ES-I3 (cell line): ENCODE data around the gene GRM3.

Source experiments
- H3K36me3 ChIP-seq: 2 replicates; pipeline ENCODE4 v1.6.1; 2013; ENCODE audit warnings: mild to moderate bottlenecking, low read length, control low read depth, moderate library complexity; ENCODE audit not compliant: insufficient read depth
- H3K4me1 ChIP-seq: 2 replicates; pipeline ENCODE4 v1.6.1; 2013; ENCODE audit warnings: mild to moderate bottlenecking, control low read depth, low read length; ENCODE audit not compliant: insufficient read depth
- H3K9ac ChIP-seq: 2 replicates; pipeline ENCODE4 v1.6.1; 2013; ENCODE audit warnings: low read depth, mild to moderate bottlenecking, low read length, moderate library complexity
- H3K9me3 ChIP-seq: 2 replicates; pipeline ENCODE4 v1.6.1; 2013; ENCODE audit warnings: mild to moderate bottlenecking, low read length, moderate library complexity; ENCODE audit not compliant: control insufficient read depth, insufficient read depth

Gene GRM3

DNA sequence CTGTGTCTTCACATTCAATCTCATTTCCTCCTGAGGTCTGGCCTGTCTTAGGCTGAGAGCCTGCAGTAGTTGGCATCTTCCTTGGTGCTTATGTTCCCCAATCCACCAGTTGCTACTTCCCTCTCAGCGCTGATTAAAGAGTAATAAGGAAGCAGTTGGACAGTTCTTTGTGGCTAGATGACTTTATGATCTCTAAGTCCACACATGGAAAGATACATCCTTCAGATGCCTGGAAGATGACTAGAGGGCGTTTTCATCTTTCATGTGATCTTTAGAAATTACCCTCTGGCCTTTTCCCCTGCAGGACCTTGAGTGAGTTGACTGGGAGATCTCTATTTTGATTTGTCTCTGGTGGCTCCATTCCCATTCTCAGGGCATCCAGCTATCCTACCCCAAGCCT, 204.5 kb downstream of the GRM3 start:
- no peaks in the 10 kb centered on the region for H3K36me3 ChIP-seq
- H3K9ac ChIP-seq = no peak overlapping the region
- no peaks in the 10 kb centered on the region for H3K9me3 ChIP-seq
- no peaks in the 10 kb centered on the region; the same call in 1 of the 2 replicates for H3K4me1 ChIP-seq

- Histone ChIP-seq H3K9ac (no peak overlapping the region), H3K4me1 (no peaks in the 10 kb centered on the region; the same call in 1 of the 2 replicates), H3K36me3 (no peaks in the 10 kb centered on the region), H3K9me3 (no peaks in the 10 kb centered on the region)
Measured at GRCh38 chr7:86851566-86851965, 207.9 kb downstream of the GRM3 start.

DNA sequence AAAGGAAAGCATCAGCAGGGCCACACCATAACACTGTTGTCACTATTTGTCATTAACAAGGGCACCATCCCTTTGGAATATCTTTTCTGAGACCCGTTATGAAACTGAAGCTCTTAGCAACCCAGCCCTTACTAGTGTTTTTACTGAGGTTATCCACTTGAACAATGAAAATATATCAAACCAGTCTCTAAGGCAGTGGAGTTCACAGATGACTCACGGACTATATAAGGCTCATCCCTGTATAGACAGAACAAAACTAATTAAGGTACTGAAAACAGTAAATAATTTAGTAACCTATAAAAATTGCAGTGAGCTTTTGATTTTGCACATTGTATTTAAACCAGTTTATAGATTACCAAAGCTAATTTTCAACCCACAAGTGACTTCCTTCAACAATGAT, 219.7 kb downstream of the GRM3 start:
- Histone ChIP-seq H3K9me3 (no peaks in the 10 kb centered on the region), H3K4me1 (peaks cover 10% of the 10 kb centered on the region; the same call in 1 of the 2 replicates), H3K9ac (no peak overlapping the region), H3K36me3 (no peaks in the 10 kb centered on the region)

DNA sequence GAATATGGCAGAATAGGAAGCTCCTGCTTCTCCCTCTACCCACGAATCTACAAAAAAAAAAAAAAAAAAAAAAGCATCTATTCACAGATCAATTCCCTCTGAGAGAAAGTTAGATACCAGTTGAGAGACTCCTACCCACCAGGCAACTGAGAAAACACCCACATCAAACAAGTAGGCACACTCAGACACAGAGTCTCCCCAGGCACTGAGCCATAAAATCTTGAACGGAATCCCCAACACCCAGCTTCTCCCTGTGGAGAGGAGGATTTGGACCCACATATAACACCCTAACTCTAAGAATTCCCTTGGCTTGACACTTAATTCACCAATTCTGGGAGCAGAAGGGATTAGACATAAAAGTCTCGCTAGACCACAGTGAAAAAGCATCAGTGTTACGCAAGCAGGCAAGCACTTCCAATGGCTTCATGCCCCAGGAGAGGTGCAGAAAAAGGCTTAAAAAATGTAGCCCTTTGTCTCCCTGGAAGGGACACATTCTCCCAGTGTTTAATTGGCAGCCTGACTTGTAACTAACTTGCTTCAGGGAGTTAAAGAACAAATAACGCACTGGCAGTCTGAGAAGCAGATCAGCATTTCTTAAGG, 223.6 kb downstream of the GRM3 start:
- H3K9me3 ChIP-seq = no peaks in the 10 kb centered on the region
- no peaks in the 10 kb centered on the region for H3K36me3 ChIP-seq
- no peak overlapping the region for H3K9ac ChIP-seq
- H3K4me1 ChIP-seq = peaks cover 15% of the 10 kb centered on the region; the same call in 1 of the 2 replicates

DNA sequence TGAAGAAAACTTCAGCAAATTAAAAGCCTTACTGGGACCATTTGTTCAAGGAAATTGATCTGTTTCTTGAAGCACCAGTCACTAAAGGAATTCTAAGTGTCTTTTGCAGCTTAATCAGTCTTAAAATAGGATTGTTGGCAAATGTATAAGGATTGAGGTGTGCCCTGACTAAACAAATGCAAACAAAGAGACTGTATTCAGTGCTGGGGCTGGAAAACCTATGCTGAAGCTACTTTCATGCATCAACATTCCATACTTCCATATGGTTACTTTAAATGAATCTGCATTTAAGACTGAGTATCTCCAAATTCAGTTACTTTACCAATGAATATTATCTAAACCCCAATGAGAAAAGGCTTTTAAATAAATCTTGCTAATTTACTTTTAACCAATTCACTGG, 232.4 kb downstream of the GRM3 start:
- H3K4me1 ChIP-seq = no peaks in the 10 kb centered on the region
- H3K9ac ChIP-seq = no peak overlapping the region
- no peaks in the 10 kb centered on the region for H3K9me3 ChIP-seq
- H3K36me3 ChIP-seq = no peaks in the 10 kb centered on the region

GRCh38 chr7:86884152-86884551, 240.4 kb downstream of the GRM3 start:
- Histone ChIP-seq H3K9me3 (no peaks in the 10 kb centered on the region), H3K36me3 (no peaks in the 10 kb centered on the region; the same call in 1 of the 2 replicates), H3K4me1 (no peaks in the 10 kb centered on the region), H3K9ac (no peak overlapping the region)

DNA sequence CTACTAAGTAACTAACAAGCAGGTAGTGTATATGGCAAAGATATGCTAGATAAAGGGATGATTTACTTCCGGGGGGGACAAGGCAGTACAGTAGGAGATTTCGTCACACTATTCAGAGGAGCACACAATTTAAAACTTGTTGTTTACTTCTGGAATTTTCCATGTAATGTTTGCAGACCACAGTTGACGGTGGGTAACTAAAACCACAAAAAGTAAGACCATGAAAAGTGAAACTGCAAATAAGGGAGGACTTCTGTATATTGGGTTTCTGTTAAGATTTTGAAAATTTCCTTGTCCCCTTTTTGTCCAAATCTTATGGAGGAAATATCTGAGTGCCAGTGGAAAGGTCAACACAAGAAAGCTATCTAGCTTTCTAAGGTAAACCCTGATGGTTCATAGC, 245.8 kb downstream of the GRM3 start:
- no peaks in the 10 kb centered on the region for H3K9me3 ChIP-seq
- H3K4me1 ChIP-seq = no peaks in the 10 kb centered on the region
- H3K36me3 ChIP-seq = no peaks in the 10 kb centered on the region; the same call in 1 of the 2 replicates
- no peak overlapping the region for H3K9ac ChIP-seq

DNA sequence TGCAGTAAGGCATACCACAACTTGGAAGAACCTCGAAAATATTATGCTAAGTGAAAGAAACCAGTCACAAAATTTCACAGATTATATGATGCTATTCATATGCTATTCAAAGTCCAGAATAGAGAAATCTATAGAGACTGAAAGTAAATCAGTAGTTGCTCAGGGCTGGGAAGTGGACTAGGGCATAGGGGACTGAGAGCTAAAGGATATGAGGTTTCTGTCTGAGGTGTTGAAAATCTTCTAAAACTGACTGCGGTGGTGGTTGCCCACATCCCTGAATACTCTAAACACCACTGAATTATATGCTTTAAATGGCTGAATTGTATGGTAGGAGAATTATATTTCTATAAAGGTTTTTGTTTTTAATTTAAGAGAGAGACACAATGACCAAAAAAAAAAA, 254.5 kb downstream of the GRM3 start:
- H3K9ac ChIP-seq = no peak overlapping the region
- no peaks in the 10 kb centered on the region; the same call in 1 of the 2 replicates for H3K36me3 ChIP-seq
- H3K9me3 ChIP-seq = no peaks in the 10 kb centered on the region
- no peaks in the 10 kb centered on the region for H3K4me1 ChIP-seq

DNA sequence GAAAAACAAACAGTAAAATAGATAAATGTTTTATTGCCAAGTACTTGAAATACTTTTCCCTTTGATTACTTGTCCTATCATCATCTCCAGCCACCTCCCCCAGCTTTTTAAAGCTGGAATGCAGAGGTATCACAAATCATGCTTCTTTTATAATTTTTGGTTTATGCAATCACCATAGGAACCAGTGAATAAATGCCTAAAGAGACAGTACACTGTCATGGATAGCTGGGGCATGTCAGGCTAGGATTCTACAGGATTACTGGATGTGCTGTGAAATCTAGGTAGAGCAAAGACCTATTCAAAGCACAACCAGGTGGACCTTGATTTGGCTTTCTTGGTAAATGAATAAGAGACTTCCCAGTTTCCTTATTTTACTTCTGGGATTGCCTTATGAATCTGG, 257.2 kb downstream of the GRM3 start:
- H3K4me1 ChIP-seq = no peaks in the 10 kb centered on the region

GRCh38 chr7:86904949-86905834, 261.5 kb downstream of the GRM3 start:
- Histone ChIP-seq H3K4me1 (no peaks in the 10 kb centered on the region), H3K9ac (no peak overlapping the region), H3K36me3 (no peaks in the 10 kb centered on the region; the same call in none of the 2 replicates), H3K9me3 (no peaks in the 10 kb centered on the region)

More for the DNA sequence above, 257.2 kb downstream of the GRM3 start:
- H3K9ac ChIP-seq = no peak overlapping the region
- no peaks in the 10 kb centered on the region; the same call in 1 of the 2 replicates for H3K36me3 ChIP-seq
- no peaks in the 10 kb centered on the region for H3K9me3 ChIP-seq

DNA sequence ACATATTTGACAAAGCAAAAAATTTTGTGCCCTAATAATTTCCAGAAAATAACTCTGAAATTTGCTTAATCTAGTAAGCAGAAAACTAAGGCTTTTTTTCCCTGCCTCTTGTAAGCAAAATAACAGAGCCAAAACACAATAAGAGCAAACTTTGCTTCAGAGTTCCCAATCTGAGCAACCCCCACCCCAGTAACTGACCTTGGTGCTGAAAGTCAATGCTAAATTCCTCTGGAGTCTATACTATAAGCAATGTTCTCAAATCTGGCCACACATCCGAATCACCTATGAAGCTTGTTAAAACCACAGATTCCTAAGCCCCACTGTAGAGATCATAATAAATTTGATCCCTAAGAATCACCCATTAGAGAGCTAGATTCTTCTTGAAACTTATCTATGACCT, 265.2 kb downstream of the GRM3 start:
- no peaks in the 10 kb centered on the region for H3K9me3 ChIP-seq
- H3K4me1 ChIP-seq = no peaks in the 10 kb centered on the region
- H3K9ac ChIP-seq = no peak overlapping the region
- no peaks in the 10 kb centered on the region; the same call in 1 of the 2 replicates for H3K36me3 ChIP-seq

GRCh38 chr7:86911659-86912058, 267.9 kb downstream of the GRM3 start:
- Histone ChIP-seq H3K9ac (no peak overlapping the region), H3K9me3 (no peaks in the 10 kb centered on the region), H3K4me1 (no peaks in the 10 kb centered on the region), H3K36me3 (no peaks in the 10 kb centered on the region; the same call in 1 of the 2 replicates)

DNA sequence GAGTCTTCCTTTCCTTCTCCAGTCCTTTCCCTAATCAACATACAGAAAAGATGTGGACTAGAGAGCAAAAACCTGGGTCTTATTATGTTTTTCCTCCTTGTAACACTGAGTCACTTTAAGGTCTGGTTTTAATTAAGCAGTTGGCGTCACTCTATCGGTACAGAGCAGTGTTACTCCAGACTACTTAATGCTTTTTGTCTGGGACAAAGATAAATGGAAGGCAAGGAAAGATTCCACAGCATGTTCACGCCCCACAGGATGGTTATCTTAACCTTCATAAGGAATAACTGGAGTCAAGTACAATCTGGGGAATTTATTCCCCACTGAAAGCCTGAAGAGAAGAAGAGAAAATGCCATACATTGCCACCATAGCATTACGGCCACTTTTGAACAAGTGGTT, 270.0 kb downstream of the GRM3 start:
- Histone ChIP-seq H3K9me3 (no peaks in the 10 kb centered on the region), H3K4me1 (peaks cover 12% of the 10 kb centered on the region; the same call in 1 of the 2 replicates), H3K9ac (no peak overlapping the region), H3K36me3 (no peaks in the 10 kb centered on the region; the same call in 1 of the 2 replicates)
